D721Med (cell line): ENCODE results near the gene BRI3BP.

Experiments
- DNase-seq: peaks from one replicate; pipeline ENCODE4 v3.0.0; 2011; ENCODE audit warnings: low spot score; ENCODE audit not compliant: insufficient read length
- FAIRE-seq: peaks from 2 replicates; lab custom pipeline; 2011; peaks lifted over from hg19 to GRCh38; lab: Jason Lieb, UNC
- CTCF ChIP-seq: IDR thresholded peaks from 2 replicates; pipeline ENCODE4 v1.5.1; 2012; ENCODE audit warnings: mild to moderate bottlenecking, control low read depth; ENCODE audit not compliant: insufficient read depth; ENCODE audit errors: missing control alignments

The BRI3BP gene

DNA sequence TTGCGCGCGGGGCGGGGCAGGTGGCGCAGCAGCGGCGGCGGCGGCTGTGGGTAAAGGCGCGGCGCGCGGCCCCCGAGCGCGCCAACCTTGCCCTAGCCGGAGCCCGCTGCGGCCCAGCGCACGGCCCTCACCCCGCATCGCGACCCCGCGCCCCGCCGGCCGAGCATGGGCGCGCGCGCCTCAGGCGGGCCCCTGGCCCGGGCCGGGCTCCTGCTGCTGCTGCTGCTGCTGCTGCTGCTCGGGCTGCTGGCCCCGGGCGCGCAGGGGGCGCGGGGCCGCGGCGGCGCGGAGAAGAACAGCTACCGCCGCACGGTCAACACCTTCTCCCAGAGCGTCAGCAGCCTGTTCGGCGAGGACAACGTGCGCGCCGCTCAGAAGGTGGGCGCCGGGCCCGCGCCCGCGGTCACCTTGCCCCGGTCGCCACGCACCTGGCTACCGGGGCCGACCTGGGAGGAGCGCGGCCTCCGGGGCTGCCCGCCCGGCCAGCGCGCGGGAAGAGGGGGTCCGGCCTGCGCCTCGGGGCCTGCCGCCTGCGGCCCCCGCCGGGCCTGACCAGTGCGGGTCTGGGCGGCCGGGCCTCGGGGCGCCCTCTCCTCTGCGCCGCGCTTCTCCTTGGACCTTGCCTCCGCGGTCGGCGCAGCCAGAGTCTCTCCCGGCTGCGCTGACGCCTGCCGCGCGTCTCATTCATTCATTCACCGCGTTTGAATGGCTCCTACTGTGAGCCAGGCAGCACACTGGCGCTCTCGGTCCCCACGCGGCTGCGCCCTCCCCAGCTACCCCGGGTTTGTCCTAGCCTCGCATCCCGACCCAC lies at the start of gene BRI3BP:
TSS of gene BRI3BP (plus strand) at position 20 of the 811 bp plus-strand sequence. CDS start at position 166, 146 bp downstream.
- DNase-seq (no peak), FAIRE-seq (no peak)
- TF ChIP-seq CTCF = no peak

GRCh38 chr12:124946447-124946793 lies 47.0 kb upstream of the BRI3BP start:
- no peak for DNase-seq
- no peak for FAIRE-seq
- TF ChIP-seq CTCF = no peak

GRCh38 chr12:124947013-124947412 lies 46.4 kb upstream of the BRI3BP start:
- DNase-seq (no peak), FAIRE-seq (no peak)
- no peak for TF ChIP-seq CTCF

GRCh38 chr12:124947561-124948398 lies 45.7 kb upstream of the BRI3BP start:
- DNase-seq = no peak
- no peak for FAIRE-seq
- TF ChIP-seq CTCF = no peak

DNA sequence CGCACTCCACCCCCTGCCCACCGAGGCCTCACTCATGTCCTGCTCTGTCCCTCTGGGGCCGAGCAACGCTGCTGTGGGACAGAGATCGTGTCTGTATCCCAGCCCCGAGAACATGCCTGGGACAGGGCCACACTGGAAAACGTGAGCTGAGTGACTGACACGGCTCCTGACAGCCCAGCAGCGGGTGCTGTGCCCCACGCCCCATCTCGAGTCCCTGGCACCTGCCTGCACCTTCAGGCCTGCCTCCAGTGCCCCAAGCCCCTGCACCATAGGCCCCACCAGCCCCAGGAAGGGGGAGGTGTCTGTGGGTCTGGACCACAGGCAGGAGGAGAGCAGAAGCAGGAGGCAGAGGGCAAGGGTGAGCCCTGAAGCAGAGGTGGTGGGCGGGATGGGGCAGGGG lies 44.4 kb upstream of the BRI3BP start:
- FAIRE-seq (no peak), DNase-seq (no peak)
- TF ChIP-seq CTCF = no peak

GRCh38 chr12:124949779-124950728 lies 43.4 kb upstream of the BRI3BP start:
- DNase-seq (no peak), FAIRE-seq (no peak)
- no peak for TF ChIP-seq CTCF
